Motor neuron (in vitro differentiated cells): ENCODE results near the gene MAML2. TPM values are rescaled to one million over a fixed set of nuclear protein-coding genes. Genes with fewer than 3 reads are reported as not detected.

ENCODE experiments used
- ATAC-seq, 8 experiments: fragments of 200-7000 bp; cut with Tn5 transposase; replicated peaks in 6 of 8; 2 replicates each; pipeline ENCODE4 v1.8.0; 2021; ENCODE audit warnings: mild to moderate bottlenecking in 8 of 8, moderate library complexity in 8 of 8
- H3K27ac ChIP-seq, 2 donors: fragments of 250-450 bp; sonication (Bioruptor Pico); 2 replicates each; pipeline ENCODE4 v1.9.0; 2021; ENCODE audit warnings: antibody characterized with exemption in 2 of 2, mild to moderate bottlenecking in 2 of 2, moderate library complexity in 1 of 2
- H3K4me1 ChIP-seq, 2 donors: fragments of 250-450 bp; sonication (Bioruptor Pico); replicated peaks in 1 of 2; 2 replicates each; pipeline ENCODE4 v1.6.1; 2021; ENCODE audit warnings: antibody characterized with exemption in 2 of 2, mild to moderate bottlenecking in 2 of 2, moderate library complexity in 1 of 2
- H3K4me3 ChIP-seq, 5 donors: fragments of 250-450 bp; sonication (Bioruptor Pico); 2 replicates each; pipeline ENCODE4 v1.9.0; 2021; ENCODE audit warnings: antibody characterized with exemption in 5 of 5, mild to moderate bottlenecking in 5 of 5, moderate library complexity in 4 of 5
- WGBS, 10 experiments: fragments of 450-650 bp; shearing (Covaris generic); methylation state at CpG; one replicate each; pipeline ENCODE4 v1.0.0; 2022; 5-methylcytosine and 5-hydroxymethylcytosine counted together
- in situ Hi-C, 9 experiments: fragments of 400-800 bp; cut with MboI; loops; one replicate each; pipeline ENCODE4 v1.15.0; 2021; ENCODE audit warnings: low sequenced_read_pairs in 9 of 9, low pct_unique_long_range_greater_than_20kb in 2 of 9; ENCODE audit not compliant: unreplicated experiment in 9 of 9
- total RNA-seq, 8 experiments: library from RNA; unstranded; fragments of 300-600 nt; gene quantifications; 2 replicates each; pipeline versions ENCODE4 v1.2.3 to v1.2.4, GENCODE V29; 2022

Gene MAML2
- total RNA-seq, 8 experiments from 2014 or later, result 4.9 to 21.2 (median 6.4) TPM

- H3K27ac ChIP-seq, result no peak overlapping the region
- in situ Hi-C loops, result loop anchor here in 1 of 9 experiments (25.0 kb wide), 1 partner anchor 528 kb away; no protein-coding TSS in a partner anchor
- no peak overlapping the region for H3K4me3 ChIP-seq
- no peaks in the 10 kb centered on the region for H3K4me1 ChIP-seq
- WGBS, 10 experiments, result 9 to 100% (median 82%) methylated on average over 1 of the region's 1 CpG; no CpG with 5 or more reads in 1 of the 10 experiments
- no peak for ATAC-seq
Observed at GRCh38 chr11:96365493-96365892, 22.5 kb upstream of the MAML2 start.

- WGBS, 10 experiments, result 45 to 100% (median 94%) methylated on average over 1 to 2 of the region's 2 CpGs; no CpG with 5 or more reads in 1 of the 10 experiments
- no peaks in the 10 kb centered on the region for H3K4me1 ChIP-seq
- in situ Hi-C loops, result loop anchor here in 1 of 9 experiments (25.0 kb wide), 1 partner anchor 524 kb away; no protein-coding TSS in a partner anchor
- H3K27ac ChIP-seq, result no peak overlapping the region
- no peak overlapping the region for H3K4me3 ChIP-seq
- ATAC-seq, result no peak
Observed at GRCh38 chr11:96361778-96362177, 18.8 kb upstream of the MAML2 start.

GRCh38 chr11:96358321-96358720 lies 15.3 kb upstream of the MAML2 start:
- ATAC-seq, result no peak
- H3K4me1 ChIP-seq, result no peaks in the 10 kb centered on the region
- in situ Hi-C loops, result loop anchor here in 1 of 9 experiments (25.0 kb wide), 1 partner anchor 521 kb away; no protein-coding TSS in a partner anchor
- H3K4me3 ChIP-seq, result no peak overlapping the region
- 90 to 100% (median 100%) methylated on average over 1 to 3 of the region's 3 CpGs for WGBS, 10 experiments
- no peak overlapping the region for H3K27ac ChIP-seq

- 91 to 100% (median 100%) methylated on average over 1 of the region's 1 CpG; no CpG with 5 or more reads in 1 of the 10 experiments for WGBS, 10 experiments
- no peak overlapping the region for H3K27ac ChIP-seq
- no peak overlapping the region for H3K4me3 ChIP-seq
- in situ Hi-C loops, result loop anchor here in 1 of 9 experiments (25.0 kb wide), 1 partner anchor 520 kb away; no protein-coding TSS in a partner anchor
- H3K4me1 ChIP-seq, result no peaks in the 10 kb centered on the region
- no peak for ATAC-seq
Observed at GRCh38 chr11:96357794-96358193, 14.8 kb upstream of the MAML2 start.

- 65 to 98% (median 93%) methylated on average over 2 to 4 of the region's 4 CpGs for WGBS, 10 experiments
- in situ Hi-C loops, result loop anchor here in 1 of 9 experiments (25.0 kb wide), 1 partner anchor 520 kb away; no protein-coding TSS in a partner anchor
- no peaks in the 10 kb centered on the region for H3K4me1 ChIP-seq
- no peak overlapping the region for H3K27ac ChIP-seq
- no peak overlapping the region for H3K4me3 ChIP-seq
- ATAC-seq, result peak in 2 of 8 experiments; percentile 34 to 100
Observed at GRCh38 chr11:96356848-96357247, 13.9 kb upstream of the MAML2 start.

- 0 to 13% (median 4%) methylated on average over 2 to 12 of the region's 13 CpGs for WGBS, 10 experiments
- peaks cover 50 to 51% of the 10 kb centered on the region in 2 donors for H3K4me1 ChIP-seq
- in situ Hi-C loops, result loop anchor here in 6 of 9 experiments (25.0 kb wide), 2 partner anchors 280 to 305 kb away; no protein-coding TSS in a partner anchor
- H3K27ac ChIP-seq, result peak overlapping the region in 1 of 2 donors; percentile 59
- ATAC-seq, result peak in 4 of 8 experiments; percentile 1 to 6 (median 3)
- H3K4me3 ChIP-seq, result peak overlapping the region; percentile 47 to 99 (median 60)
Observed at GRCh38 chr11:96342014-96342960, 708 bp downstream of the MAML2 start.

- 80 to 100% (median 100%) methylated on average over 1 to 2 of the region's 26 CpGs; no CpG with 5 or more reads in 5 of the 10 experiments for WGBS, 10 experiments
- Histone ChIP-seq H3K4me1 (peaks cover 54 to 59% of the 10 kb centered on the region in 2 donors), H3K27ac (peak overlapping the region in 1 of 2 donors; percentile 47), H3K4me3 (peak overlapping the region; percentile 47 to 99 (median 60))
- ATAC-seq, result peak; percentile 14 to 45 (median 26)
- in situ Hi-C loops, result loop anchor here in 6 of 9 experiments (25.0 kb wide), 2 partner anchors 279 to 304 kb away; no protein-coding TSS in a partner anchor
Observed at GRCh38 chr11:96341211-96342013, 1.6 kb downstream of the MAML2 start.

- in situ Hi-C loops, result loop anchor here in 6 of 9 experiments (25.0 kb wide), 2 partner anchors 278 to 303 kb away; no protein-coding TSS in a partner anchor
- ATAC-seq, result peak in 1 of 8 experiments; percentile 7
- H3K27ac ChIP-seq, result no peak overlapping the region
- peak overlapping the region in 1 of 5 donors; percentile 99 for H3K4me3 ChIP-seq
- 51 to 100% (median 81%) methylated on average over 1 to 3 of the region's 4 CpGs; no CpG with 5 or more reads in 3 of the 10 experiments for WGBS, 10 experiments
- peaks cover 62 to 68% of the 10 kb centered on the region in 2 donors for H3K4me1 ChIP-seq
Observed at GRCh38 chr11:96340555-96340885, 2.5 kb downstream of the MAML2 start.

GRCh38 chr11:96339706-96340554 lies 3.1 kb downstream of the MAML2 start:
- H3K4me3 ChIP-seq, result peak overlapping the region in 1 of 5 donors; percentile 99
- peaks cover 66 to 74% of the 10 kb centered on the region in 2 donors for H3K4me1 ChIP-seq
- ATAC-seq, result no peak
- WGBS, 10 experiments, result 28 to 100% (median 92%) methylated on average over 2 to 5 of the region's 7 CpGs; no CpG with 5 or more reads in 3 of the 10 experiments
- in situ Hi-C loops, result loop anchor here in 6 of 9 experiments (25.0 kb wide), 2 partner anchors 278 to 303 kb away; no protein-coding TSS in a partner anchor
- no peak overlapping the region for H3K27ac ChIP-seq

- Histone ChIP-seq H3K4me3 (peak overlapping the region in 2 of 5 donors; percentile 4 to 26), H3K27ac (no peak overlapping the region), H3K4me1 (peaks cover 68 to 79% of the 10 kb centered on the region in 2 donors)
- ATAC-seq, result peak in 2 of 8 experiments; percentile 2 to 5
- in situ Hi-C loops, result loop anchor here in 6 of 9 experiments (25.0 kb wide), 2 partner anchors 277 to 302 kb away; no protein-coding TSS in a partner anchor
- WGBS, 10 experiments, result 10 to 86% (median 72%) methylated on average over 1 to 10 of the region's 13 CpGs; no CpG with 5 or more reads in 1 of the 10 experiments
Observed at GRCh38 chr11:96338910-96339705, 3.9 kb downstream of the MAML2 start.
